Measurements from ENCODE around the gene LSM2. TPM values are rescaled to one million over a fixed set of nuclear protein-coding genes. Genes with fewer than 3 reads are reported as not detected.

The LSM2 gene
- polyA plus RNA-seq, 1 donor from 2014 or later: 68.5 TPM

DNA sequence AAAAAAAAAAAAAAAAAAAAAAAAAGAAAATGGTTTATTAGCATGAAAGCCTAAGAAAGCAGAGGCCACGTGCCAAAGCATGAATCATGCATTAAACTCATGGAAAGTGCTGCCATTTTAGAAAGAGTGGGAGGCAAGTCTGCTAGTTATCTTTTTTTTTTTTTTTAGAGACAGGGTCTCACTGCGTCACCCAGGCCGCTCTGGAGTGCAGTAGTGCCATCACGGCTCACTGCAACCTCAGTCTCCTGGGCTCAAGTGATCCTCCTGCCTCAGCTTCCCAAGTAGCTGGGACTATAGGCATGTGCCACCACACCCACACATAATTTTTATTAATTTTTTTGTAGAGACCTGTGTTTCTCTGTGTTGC is 34.8 kb downstream of the LSM2 start:
- Histone ChIP-seq H4K20me1 (ENCODE audit: insufficient read depth) (no peaks in the 10 kb centered on the region), H3K9me3 (ENCODE audit: low read length) (no peaks in the 10 kb centered on the region), H3K27me3 (ENCODE audit: insufficient read depth, low read depth, low read length) (no peaks in the 10 kb centered on the region), H3F3A (ENCODE audit: insufficient read depth, low read length, poor library complexity, severe bottlenecking) (no peaks in the 10 kb centered on the region), H3K27ac (ENCODE audit: low read length) (no peak overlapping the region), H3K36me3 (ENCODE audit: insufficient read depth, low read length) (no peaks in the 10 kb centered on the region), H3K4me3 (ENCODE audit: low read length) (no peak overlapping the region), H3K79me2 (replicated peaks; ENCODE audit: insufficient read depth, low read length) (no peaks in the 10 kb centered on the region), H2AFZ (ENCODE audit: low read depth, low read length) (no peak overlapping the region), H3K4me2 (ENCODE audit: low read length) (no peak overlapping the region), H3K9me2 (ENCODE audit: insufficient read depth, low read length) (no peaks in the 10 kb centered on the region), H3K9ac (ENCODE audit: low read length) (no peak overlapping the region)
- TF ChIP-seq EP300 (conservative IDR thresholded peaks at IDR 0.05; ENCODE audit: poor library complexity, severe bottlenecking) (no peak), SMC3 (conservative IDR thresholded peaks at IDR 0.05; ENCODE audit: poor library complexity) (no peak), EZH2 (IDR thresholded peaks at IDR 0.05; ENCODE audit: borderline replicate concordance, insufficient read depth, low read length, poor library complexity, severe bottlenecking) (no peak), MXI1 (conservative IDR thresholded peaks at IDR 0.05; ENCODE audit: poor library complexity, severe bottlenecking) (no peak), TAF1 (IDR thresholded peaks at IDR 0.05; ENCODE audit: low read depth) (no peak), CTCF (IDR thresholded peaks at IDR 0.05; ENCODE audit: poor library complexity, severe bottlenecking) (no peak), RAD21 (conservative IDR thresholded peaks at IDR 0.05) (no peak), POLR2AphosphoS5 (IDR thresholded peaks at IDR 0.05) (no peak), REST (IDR thresholded peaks at IDR 0.05; ENCODE audit: borderline replicate concordance) (no peak)

DNA sequence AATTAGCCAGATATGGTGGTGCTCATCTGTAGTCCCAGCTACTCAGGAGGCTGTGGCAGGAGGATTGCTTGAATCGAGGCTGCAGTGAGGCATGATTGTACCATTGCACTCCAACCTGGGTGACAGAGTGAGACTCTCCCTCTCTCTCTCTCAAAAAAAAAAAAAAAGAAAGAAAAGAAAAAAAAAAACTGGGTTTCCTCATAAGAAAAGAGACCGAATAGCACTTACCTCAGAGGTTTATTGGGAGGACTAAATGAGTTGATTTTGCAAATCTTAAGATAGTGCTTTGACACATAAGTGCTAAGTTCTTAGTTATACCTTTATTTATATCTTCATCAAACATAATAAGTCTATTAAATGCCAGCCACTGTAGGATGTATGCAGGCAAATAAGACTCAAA is 35.9 kb downstream of the LSM2 start:
- Histone ChIP-seq H3F3A (ENCODE audit: insufficient read depth, low read length, poor library complexity, severe bottlenecking) (no peaks in the 10 kb centered on the region), H4K20me1 (ENCODE audit: insufficient read depth) (no peaks in the 10 kb centered on the region), H3K27ac (ENCODE audit: low read length) (no peak overlapping the region), H3K9ac (ENCODE audit: low read length) (no peak overlapping the region), H3K9me2 (ENCODE audit: insufficient read depth, low read length) (no peaks in the 10 kb centered on the region), H3K27me3 (ENCODE audit: insufficient read depth, low read depth, low read length) (no peaks in the 10 kb centered on the region), H3K36me3 (ENCODE audit: insufficient read depth, low read length) (no peaks in the 10 kb centered on the region), H3K4me2 (ENCODE audit: low read length) (no peak overlapping the region), H2AFZ (ENCODE audit: low read depth, low read length) (no peak overlapping the region), H3K79me2 (replicated peaks; ENCODE audit: insufficient read depth, low read length) (no peaks in the 10 kb centered on the region), H3K4me3 (ENCODE audit: low read length) (no peak overlapping the region), H3K9me3 (ENCODE audit: low read length) (no peaks in the 10 kb centered on the region)
- TF ChIP-seq CTCF (IDR thresholded peaks at IDR 0.05; ENCODE audit: poor library complexity, severe bottlenecking): no peak
- no peak for TF ChIP-seq POLR2AphosphoS5 (IDR thresholded peaks at IDR 0.05)
- no peak for TF ChIP-seq TAF1 (IDR thresholded peaks at IDR 0.05; ENCODE audit: low read depth)
- no peak for TF ChIP-seq EP300 (conservative IDR thresholded peaks at IDR 0.05; ENCODE audit: poor library complexity, severe bottlenecking)
- TF ChIP-seq SMC3 (conservative IDR thresholded peaks at IDR 0.05; ENCODE audit: poor library complexity): no peak
- no peak for TF ChIP-seq REST (IDR thresholded peaks at IDR 0.05; ENCODE audit: borderline replicate concordance)
- no peak for TF ChIP-seq RAD21 (conservative IDR thresholded peaks at IDR 0.05)
- TF ChIP-seq MXI1 (conservative IDR thresholded peaks at IDR 0.05; ENCODE audit: poor library complexity, severe bottlenecking): no peak
- TF ChIP-seq EZH2 (IDR thresholded peaks at IDR 0.05; ENCODE audit: borderline replicate concordance, insufficient read depth, low read length, poor library complexity, severe bottlenecking): no peak
